Fibroblast of lung (primary cell): Measurements from ENCODE around the gene FBXL2. TPM values are rescaled to one million over a fixed set of nuclear protein-coding genes. Genes with fewer than 3 reads are reported as not detected.

Experiments used
- DNase-seq, 2 donors: peaks; one replicate each; pipeline versions ENCODE4 v3.0.0 to v3.0.0-alpha.2; 2010; ENCODE audit warnings: low read depth in 2 of 2
- H2AFZ ChIP-seq: 2 replicates; pipeline ENCODE4 v1.5.1; 2012; ENCODE audit warnings: low read length, control low read depth, inconsistent platforms
- H3K27ac ChIP-seq: 2 replicates; pipeline ENCODE4 v1.5.1; 2011; ENCODE audit warnings: low read length, control low read depth; ENCODE audit not compliant: insufficient read depth
- H3K27me3 ChIP-seq: 2 replicates; pipeline ENCODE4 v1.5.1; 2011; ENCODE audit warnings: mild to moderate bottlenecking, low read length; ENCODE audit not compliant: control insufficient read depth, insufficient read depth
- H3K36me3 ChIP-seq: 2 replicates; pipeline ENCODE4 v1.5.1; 2011; ENCODE audit warnings: low read length; ENCODE audit not compliant: control insufficient read depth, insufficient read depth
- H3K4me1 ChIP-seq: 2 replicates; pipeline ENCODE4 v1.5.1; 2011; ENCODE audit warnings: low read length; ENCODE audit not compliant: control insufficient read depth, insufficient read depth; ENCODE audit errors: extremely low read depth
- H3K4me2 ChIP-seq: 2 replicates; pipeline ENCODE4 v1.5.1; 2011; ENCODE audit warnings: low read length, control low read depth; ENCODE audit not compliant: insufficient read depth; ENCODE audit errors: extremely low read depth
- H3K4me3 ChIP-seq, 4 experiments: fragments of 200-600 bp in 1 of 4; sonication (generic) in 1 of 4; replicated peaks in 1 of 4; 2 replicates each; pipeline ENCODE4 v1.5.1; 2011 to 2016; ENCODE audit warnings: low read length in 4 of 4, low read depth in 3 of 4, mild to moderate bottlenecking in 3 of 4, control low read depth in 2 of 4, inconsistent platforms in 1 of 4, mixed read lengths in 1 of 4; ENCODE audit not compliant: insufficient read depth in 1 of 4; ENCODE audit errors: control extremely low read depth in 1 of 4
- H3K79me2 ChIP-seq: 2 replicates; pipeline ENCODE4 v1.5.1; 2012; ENCODE audit warnings: mild to moderate bottlenecking, low read length, inconsistent platforms; ENCODE audit not compliant: control insufficient read depth, insufficient read depth
- H3K9ac ChIP-seq: 2 replicates; pipeline ENCODE4 v1.5.1; 2011; ENCODE audit warnings: mild to moderate bottlenecking, low read length, control low read depth; ENCODE audit not compliant: insufficient read depth
- H3K9me3 ChIP-seq: 2 replicates; pipeline ENCODE4 v1.5.1; 2012; ENCODE audit warnings: low read depth, low read length; ENCODE audit not compliant: control insufficient read depth, insufficient read depth
- H4K20me1 ChIP-seq: 2 replicates; pipeline ENCODE4 v1.5.1; 2011; ENCODE audit warnings: low read length; ENCODE audit not compliant: control insufficient read depth, insufficient read depth; ENCODE audit errors: extremely low read depth
- EZH2 ChIP-seq: IDR thresholded peaks from 2 replicates; pipeline ENCODE4 v1.5.1; 2012; ENCODE audit warnings: low read length, control low read depth, mild to moderate bottlenecking; ENCODE audit errors: missing control alignments
- polyA plus RNA-seq, 2 donors: library from polyadenylated mRNA; depleted of rRNA in 1 of 2; stranded (reverse) in 1 of 2; unstranded in 1 of 2; fragments of >200 nt; gene quantifications; 2 replicates each; pipeline ENCODE4 v1.2.1, GENCODE V29; 2011 to 2012; ENCODE audit warnings: missing spikeins in 1 of 2
- total RNA-seq: library from RNA; depleted of rRNA; stranded (reverse); fragments of >200 nt; gene quantifications from 2 replicates; pipeline ENCODE4 v1.2.1, GENCODE V29; 2014
- TF ChIP-seq, protein P1 (sequence below), 2 donors: IDR thresholded peaks in 1 of 2; conservative IDR thresholded peaks in 1 of 2; 1 replicate in 1 of 2; 2 replicates in 1 of 2; pipeline ENCODE4 v1.5.1; 2011 to 2012; ENCODE audit warnings: low read length in 2 of 2, control low read depth in 1 of 2, inconsistent platforms in 1 of 2, low read depth in 1 of 2, mild to moderate bottlenecking in 1 of 2

The FBXL2 gene
- total and polyA plus RNA-seq, 2 donors (not counting 1 experiment from before 2014, with no cell fraction given): 16.2 to 26.5 TPM

DNA sequence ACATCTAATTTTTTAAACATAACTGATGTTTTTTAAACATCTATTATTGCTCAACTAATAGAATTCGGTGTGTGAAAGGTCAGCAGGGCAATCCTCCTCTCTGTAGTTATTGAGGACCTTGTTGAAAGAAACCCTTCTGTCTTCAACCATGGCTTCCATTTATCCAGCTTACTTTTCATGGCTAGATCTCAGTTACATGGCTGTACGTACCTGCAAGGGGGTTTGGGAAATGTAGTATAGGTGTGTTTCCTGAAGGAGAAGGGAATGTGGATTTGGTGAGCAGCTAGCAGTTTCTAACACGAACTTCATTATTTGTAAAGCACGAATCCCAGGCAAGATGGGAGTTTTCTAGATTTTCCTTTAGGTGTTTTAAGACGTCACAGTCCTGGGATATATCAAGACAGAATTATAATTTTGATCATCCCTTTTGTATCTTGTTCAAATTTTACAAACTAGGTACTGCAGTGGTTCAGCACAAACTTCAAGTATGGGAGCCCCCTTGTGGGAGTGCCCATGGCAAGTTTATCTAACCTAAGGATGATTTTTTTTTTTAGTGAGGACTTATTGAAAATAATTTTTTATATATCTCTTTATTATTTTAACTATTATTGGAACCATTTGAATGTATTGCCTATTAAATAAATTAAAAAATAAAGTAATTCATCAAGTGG, 41.6 kb downstream of the FBXL2 start:
- H2AFZ ChIP-seq: no peak overlapping the region
- H4K20me1 ChIP-seq: no peaks in the 10 kb centered on the region
- H3K4me1 ChIP-seq: peaks cover 2% of the 10 kb centered on the region
- H3K79me2 ChIP-seq: no peaks in the 10 kb centered on the region
- no peak overlapping the region for H3K4me3 ChIP-seq
- no peak overlapping the region for H3K27ac ChIP-seq
- H3K9ac ChIP-seq: no peak overlapping the region
- H3K9me3 ChIP-seq: no peaks in the 10 kb centered on the region
- DNase-seq: peak in 1 of 2 donors; percentile 26
- TF ChIP-seq, protein P1, sequence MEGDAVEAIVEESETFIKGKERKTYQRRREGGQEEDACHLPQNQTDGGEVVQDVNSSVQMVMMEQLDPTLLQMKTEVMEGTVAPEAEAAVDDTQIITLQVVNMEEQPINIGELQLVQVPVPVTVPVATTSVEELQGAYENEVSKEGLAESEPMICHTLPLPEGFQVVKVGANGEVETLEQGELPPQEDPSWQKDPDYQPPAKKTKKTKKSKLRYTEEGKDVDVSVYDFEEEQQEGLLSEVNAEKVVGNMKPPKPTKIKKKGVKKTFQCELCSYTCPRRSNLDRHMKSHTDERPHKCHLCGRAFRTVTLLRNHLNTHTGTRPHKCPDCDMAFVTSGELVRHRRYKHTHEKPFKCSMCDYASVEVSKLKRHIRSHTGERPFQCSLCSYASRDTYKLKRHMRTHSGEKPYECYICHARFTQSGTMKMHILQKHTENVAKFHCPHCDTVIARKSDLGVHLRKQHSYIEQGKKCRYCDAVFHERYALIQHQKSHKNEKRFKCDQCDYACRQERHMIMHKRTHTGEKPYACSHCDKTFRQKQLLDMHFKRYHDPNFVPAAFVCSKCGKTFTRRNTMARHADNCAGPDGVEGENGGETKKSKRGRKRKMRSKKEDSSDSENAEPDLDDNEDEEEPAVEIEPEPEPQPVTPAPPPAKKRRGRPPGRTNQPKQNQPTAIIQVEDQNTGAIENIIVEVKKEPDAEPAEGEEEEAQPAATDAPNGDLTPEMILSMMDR (conservative IDR thresholded peaks at IDR 0.05 in 1 of 2, IDR thresholded peaks at IDR 0.05 in 1 of 2; ENCODE audit: low read depth in 1 of 2, low read length in 2 of 2): peak in 1 of 2 donors; percentile 34
- no peak for TF ChIP-seq EZH2
- H3K4me2 ChIP-seq: no peak overlapping the region
- H3K27me3 ChIP-seq: no peaks in the 10 kb centered on the region
- H3K36me3 ChIP-seq: no peaks in the 10 kb centered on the region

DNA sequence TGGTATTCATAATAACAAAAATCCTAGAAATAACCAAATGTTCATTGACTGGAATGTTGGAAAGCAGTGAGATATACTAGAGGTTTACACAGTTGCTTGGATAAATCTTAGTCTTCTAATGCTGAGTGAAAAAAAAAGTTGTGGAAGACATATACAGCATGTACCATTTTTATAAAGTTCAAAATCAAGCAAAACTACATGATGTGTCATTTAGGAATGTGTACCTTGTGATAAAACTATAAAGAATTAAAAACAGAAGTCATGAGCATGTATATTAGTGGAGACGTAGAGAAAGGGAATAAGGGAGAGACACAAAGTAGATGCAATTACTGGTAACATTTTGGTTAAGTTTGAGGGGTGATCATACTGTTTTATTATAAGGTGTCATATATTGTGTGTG, 45.2 kb downstream of the FBXL2 start:
- H3K4me2 ChIP-seq: no peak overlapping the region
- no peak overlapping the region for H2AFZ ChIP-seq
- no peaks in the 10 kb centered on the region for H3K79me2 ChIP-seq
- H3K36me3 ChIP-seq: no peaks in the 10 kb centered on the region
- H3K9me3 ChIP-seq: no peaks in the 10 kb centered on the region
- TF ChIP-seq, protein P1 (conservative IDR thresholded peaks at IDR 0.05 in 1 of 2, IDR thresholded peaks at IDR 0.05 in 1 of 2; ENCODE audit: low read depth in 1 of 2, low read length in 2 of 2): no peak
- no peak for TF ChIP-seq EZH2
- no peaks in the 10 kb centered on the region for H3K27me3 ChIP-seq
- no peaks in the 10 kb centered on the region for H4K20me1 ChIP-seq
- no peaks in the 10 kb centered on the region for H3K4me1 ChIP-seq
- H3K27ac ChIP-seq: no peak overlapping the region
- H3K9ac ChIP-seq: no peak overlapping the region
- no peak overlapping the region for H3K4me3 ChIP-seq
- peak in 1 of 2 donors; percentile 12 for DNase-seq

DNA sequence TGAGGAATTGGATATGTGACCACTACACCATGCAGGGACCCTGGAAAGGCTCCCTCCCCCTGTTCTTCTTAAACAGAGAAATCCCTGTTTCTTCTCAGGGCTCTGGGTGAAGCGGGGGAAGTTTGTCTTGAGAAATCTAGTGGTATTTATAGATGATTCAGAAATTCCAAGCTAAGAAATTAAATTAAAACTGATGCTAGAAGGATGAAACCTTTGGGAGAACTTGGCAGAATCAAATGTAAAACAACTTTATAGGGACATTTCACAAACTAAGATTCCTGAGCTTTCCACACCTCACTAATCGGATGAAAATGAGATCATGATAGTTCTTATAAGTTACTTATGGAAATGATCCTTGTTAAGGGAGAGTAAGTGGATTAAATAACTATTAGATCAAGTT, 54.2 kb downstream of the FBXL2 start:
- Histone ChIP-seq H3K79me2 (no peaks in the 10 kb centered on the region), H3K4me1 (no peaks in the 10 kb centered on the region), H2AFZ (no peak overlapping the region), H3K4me3 (no peak overlapping the region), H3K27me3 (no peaks in the 10 kb centered on the region), H3K27ac (no peak overlapping the region), H3K4me2 (no peak overlapping the region), H3K36me3 (no peaks in the 10 kb centered on the region), H3K9me3 (no peaks in the 10 kb centered on the region), H3K9ac (no peak overlapping the region), H4K20me1 (peaks cover 1% of the 10 kb centered on the region)
- TF ChIP-seq EZH2: no peak
- TF ChIP-seq, protein P1 (conservative IDR thresholded peaks at IDR 0.05 in 1 of 2, IDR thresholded peaks at IDR 0.05 in 1 of 2; ENCODE audit: low read depth in 1 of 2, low read length in 2 of 2): no peak
- DNase-seq: peak in 1 of 2 donors; percentile 41
